HG03354 (cell line): Measurements from ENCODE around the gene TNIK.
"Not testable (repeated sequence)": the region's sequence is repeated elsewhere in the genome, so short reads cannot be mapped to it uniquely, and the experiment has no call there.

ENCODE experiments used
- ATAC-seq: cut with Tn5 transposase; IDR thresholded peaks from one replicate; pipeline ENCODE4 v1.9.1; 2021; ENCODE audit warnings: mild to moderate bottlenecking; ENCODE audit not compliant: unreplicated experiment, poor library complexity, severe bottlenecking

TNIK gene

GRCh38 chr3:171374661-171375285 is 85.4 kb downstream of the TNIK start:
- ATAC-seq = no peak

DNA sequence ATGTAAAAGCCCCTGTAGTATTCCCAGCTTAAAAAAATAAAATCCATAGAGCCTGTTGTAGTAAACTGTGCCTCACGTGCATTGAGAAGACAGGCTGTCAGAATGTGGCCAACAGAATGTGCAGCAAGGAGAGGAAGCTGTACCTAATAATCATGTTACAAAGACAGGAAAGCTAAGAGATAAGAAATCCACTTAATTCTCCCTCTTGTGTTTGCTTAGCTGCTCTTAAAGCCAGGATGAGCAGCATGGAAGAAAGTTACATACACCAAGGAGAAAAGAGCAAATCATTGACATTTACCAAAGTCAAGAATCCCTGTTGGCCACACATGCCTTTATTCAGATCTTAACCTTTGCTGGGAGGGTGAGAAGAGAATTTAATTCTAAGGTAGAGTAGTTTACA is 85.9 kb downstream of the TNIK start:
- no peak for ATAC-seq

DNA sequence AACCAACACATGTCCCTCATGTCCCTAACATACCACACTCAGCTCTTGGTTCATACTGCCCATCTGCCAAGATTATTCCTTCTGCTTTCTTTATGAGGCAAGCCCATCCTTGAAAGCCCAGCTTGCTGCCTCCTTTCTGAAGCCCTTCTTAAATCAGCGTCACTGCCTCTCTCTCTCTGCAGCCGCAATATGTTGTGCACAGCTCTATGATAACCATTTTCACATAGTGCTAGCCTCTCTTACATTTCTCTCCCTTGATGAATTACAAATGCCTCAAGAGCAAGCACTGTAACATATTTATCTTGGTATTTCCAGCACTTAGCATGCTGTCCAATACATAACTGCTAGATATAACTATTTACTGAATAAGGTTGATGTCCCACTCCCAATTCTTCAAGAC is 86.5 kb downstream of the TNIK start:
- no peak for ATAC-seq

GRCh38 chr3:171372694-171373093 is 87.5 kb downstream of the TNIK start:
- no peak for ATAC-seq

DNA sequence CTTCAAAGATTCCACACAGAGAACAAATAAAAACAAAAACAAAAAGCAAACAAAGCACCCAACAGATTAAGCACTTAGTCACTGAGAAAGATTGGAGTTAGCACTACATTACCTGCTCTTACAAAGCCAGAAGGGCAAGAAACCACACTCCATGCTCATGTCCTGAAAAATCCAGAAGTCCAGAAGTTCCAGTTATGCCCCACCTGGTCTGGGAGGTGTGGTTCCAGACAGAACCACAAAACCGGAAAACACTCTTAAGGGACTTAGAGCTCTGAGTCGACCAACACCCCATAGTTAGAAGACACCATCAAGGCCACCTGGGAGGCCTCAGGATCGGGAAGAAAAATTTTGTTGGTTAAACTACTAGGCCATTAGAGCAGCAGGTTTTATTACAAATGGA is 88.9 kb downstream of the TNIK start:
- ATAC-seq = no peak

- no peak for ATAC-seq
Measured at GRCh38 chr3:171369156-171369555, 91.0 kb downstream of the TNIK start.

DNA sequence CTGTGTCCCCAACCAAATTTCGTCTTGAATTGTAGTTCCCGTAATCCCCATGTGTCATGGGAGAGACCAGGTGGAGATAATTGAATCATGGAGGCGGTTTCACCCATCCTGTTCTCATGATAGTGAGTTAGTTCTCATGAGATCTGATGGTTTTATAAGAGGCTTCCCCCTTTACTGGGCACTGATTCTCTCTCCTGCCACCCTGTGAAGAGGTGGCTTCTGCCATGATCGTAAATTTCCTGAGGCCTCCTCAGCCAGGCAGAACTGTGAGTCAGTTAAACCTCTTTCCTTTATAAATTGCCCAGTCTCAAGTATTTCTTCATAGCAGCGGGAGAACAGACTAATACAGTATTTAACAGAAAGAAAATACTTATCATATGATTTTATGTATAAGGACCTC is 93.5 kb downstream of the TNIK start:
- ATAC-seq = not testable (repeated sequence)

DNA sequence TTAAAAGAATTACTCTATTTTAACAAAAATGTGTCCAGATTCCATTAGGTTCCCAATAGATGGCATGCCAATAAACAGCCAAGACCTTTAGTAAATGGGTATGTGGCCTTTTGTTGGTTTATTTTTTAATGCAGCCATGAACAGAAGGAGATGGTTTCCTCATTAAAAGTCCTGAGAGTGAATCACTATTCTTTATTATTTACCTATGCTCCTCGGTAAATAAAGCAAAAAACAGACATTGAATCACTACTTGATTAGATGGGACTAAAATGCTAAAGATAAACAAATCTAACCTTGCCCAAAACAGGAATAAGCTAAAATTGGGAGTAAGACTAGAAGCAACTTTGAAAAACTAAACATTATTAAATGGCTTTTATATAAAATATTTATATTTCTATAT is 94.2 kb downstream of the TNIK start:
- no peak for ATAC-seq

DNA sequence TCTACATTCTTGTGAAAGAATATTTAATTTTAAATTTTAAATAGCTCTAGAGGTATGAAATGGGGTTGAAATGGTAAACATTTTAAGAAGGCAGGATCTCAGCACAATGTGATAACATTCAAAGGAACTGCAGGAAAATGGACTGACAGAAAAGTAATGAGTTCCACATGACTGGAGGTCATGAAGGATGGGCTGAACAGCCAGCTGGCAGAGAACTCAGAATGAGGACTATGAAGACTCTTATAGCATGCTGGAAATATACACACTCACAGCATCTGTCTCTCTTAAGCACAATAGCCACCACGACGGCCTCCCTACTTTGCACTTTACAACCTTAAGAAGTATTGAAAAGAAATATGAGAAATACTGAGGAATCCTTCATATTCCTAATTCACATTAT is 94.7 kb downstream of the TNIK start:
- no peak for ATAC-seq

DNA sequence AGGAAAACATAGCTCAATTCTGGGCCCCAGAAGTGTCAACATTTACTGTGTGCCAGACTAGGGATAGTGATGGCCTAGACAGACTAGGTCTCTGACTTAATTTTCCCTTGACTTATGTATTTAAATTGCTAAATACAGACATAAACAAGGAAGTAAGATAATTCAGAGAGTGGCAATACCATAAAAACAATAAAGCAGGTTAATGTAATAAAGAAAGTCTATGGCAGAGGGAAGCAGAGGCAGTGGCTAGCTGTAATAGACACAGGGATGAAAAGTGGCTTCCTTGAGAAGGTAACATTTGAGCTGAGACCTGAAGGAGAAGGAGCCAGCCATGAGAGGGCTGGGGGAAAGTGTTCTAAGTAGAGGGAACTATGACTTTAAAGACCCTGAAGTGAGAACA is 95.7 kb downstream of the TNIK start:
- no peak for ATAC-seq

DNA sequence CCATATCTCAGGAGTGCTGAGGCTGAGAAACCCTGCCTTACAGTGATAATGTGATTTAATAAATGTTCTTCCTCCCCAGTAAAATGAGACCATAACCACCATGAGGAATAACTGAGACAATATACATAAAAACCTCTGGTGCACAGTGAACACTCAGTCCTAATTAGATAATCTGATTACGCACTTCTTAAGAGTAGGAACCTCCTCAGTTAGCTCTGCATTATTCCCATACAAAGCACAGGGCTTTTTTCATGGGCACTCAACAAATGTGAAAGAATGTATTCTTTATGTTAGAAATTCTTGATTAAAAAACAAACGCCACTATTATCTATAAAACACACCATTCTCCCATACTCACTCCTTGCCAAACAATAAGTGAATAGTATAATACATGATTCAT is 97.0 kb downstream of the TNIK start:
- ATAC-seq = no peak

DNA sequence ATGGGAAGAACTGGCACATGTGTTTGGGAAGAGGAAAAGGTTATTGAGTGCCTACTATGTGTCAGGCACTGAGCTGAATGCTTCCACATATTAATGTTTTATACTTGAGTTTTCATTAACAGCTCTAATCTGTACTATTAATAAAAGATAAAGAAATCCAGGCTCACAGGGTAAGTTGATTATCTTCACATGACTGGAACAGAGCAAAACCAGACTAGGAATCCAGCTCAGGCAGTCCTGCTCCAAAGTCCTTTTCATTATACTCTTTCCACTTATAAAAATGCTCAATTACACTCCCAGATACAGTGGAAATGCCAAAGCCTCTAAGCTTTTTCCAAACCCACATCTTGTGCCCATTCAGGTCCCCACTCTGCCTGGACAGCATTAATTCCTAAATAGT is 97.6 kb downstream of the TNIK start:
- no peak for ATAC-seq

GRCh38 chr3:171358881-171359198 is 101.4 kb downstream of the TNIK start:
- peak; percentile 62 for ATAC-seq

DNA sequence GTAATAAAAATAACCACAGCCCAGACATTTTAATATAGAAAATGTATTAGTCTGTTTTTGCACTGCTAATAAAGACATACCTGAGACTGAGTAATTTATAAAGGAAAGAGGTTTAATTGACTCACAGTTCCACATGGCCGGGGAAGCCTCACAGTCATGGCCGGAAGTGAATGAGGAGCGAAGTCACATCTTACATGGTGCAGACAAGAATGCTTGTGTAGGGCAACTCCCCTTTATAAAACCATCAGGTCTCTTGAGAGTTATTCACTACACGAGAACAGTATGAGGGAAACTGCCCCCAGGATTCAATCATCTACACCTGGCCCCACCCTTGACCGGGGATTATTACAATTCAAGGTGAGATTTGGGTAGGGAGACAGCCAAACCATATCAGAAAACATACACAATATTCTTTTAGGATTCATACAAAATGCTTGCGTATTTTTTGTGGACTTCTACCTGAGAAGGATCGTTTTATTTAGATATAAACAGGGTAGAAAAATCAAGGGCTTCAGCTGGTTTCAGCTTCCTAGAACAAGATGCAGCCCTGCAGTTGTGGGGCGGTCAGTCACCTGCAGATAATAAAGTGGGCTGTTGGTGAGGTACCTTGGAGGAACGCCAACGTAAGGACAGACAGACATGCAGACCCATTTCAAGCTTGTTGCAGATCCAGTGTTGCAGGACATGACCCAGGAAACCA is 101.9 kb downstream of the TNIK start:
- no peak for ATAC-seq

DNA sequence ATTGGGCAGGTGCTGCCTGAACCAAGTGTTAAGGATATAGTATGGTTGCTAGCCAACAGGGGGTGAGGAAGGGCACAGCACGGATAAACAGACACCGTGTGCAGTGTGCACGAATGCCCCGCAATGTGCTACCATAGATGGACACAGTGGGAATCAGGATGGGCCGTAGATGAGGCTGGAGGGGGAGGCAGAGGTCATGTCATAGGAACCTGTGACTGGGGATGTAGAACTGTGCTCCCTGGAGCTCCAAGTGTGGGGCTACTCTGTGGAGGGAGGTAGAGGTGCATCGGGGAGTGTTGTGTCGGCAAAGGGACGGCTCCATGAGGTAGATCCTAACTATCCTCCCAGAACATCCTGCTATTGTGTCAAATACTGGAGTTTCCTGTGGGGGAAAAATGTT is 102.5 kb downstream of the TNIK start:
- ATAC-seq = no peak

DNA sequence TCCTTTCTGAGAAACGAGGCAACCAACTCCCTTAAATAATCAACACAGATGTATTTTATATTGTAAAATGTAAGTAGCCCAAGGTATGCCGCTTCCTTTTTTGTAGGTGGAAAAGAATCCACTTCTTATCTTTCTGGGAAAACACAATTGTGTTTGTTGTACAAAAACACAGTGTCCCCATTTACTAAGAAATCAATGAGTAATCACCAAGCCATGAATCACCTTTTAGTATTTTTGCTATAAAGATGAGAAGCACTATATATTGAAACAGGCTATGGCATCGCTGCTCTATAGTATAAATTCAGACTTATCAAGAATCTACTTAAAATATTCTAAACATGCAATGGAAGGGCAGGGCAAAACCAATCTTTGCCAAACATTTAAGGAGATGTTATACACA is 104.0 kb downstream of the TNIK start:
- no peak for ATAC-seq

DNA sequence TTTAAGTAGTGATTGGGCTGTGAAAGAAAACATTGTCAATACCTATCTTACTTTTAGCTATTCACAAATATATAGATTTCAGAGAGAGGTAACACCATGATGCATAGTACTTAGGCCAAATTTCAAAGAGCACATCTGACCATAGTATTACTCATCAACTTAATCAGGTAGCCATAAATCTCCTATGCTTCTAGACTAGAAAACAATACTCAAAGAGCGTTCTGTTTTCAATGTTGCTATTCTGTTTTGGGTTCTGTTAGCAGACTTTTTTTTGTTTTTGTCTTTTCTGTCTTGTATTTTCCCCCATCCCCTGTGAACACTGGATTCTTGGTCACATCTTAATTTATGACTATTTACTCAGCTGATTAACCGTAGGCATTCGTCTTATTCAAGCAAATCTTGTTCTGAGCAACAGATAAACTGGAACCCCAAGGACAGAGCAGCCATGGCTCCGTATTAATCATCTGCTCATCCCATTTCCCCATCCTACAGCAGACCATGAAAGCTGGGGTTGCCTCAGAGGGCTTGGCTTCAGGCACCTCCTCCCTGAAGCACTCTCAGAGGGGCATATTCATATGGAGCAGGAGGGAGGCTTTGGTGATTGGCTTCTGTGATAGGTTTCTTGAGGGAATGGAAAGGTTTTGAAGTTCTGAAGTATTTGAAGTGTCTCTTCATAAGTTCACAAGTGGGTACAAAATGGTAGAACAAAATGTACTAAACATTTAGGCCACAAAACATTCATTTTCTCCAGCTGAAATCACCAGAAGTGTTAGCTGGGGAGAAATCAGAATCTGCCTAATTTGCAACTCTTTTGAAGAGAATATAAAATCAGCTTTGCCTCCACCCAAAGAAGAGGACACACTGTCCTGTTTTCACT is 105.3 kb downstream of the TNIK start:
- ATAC-seq = no peak

DNA sequence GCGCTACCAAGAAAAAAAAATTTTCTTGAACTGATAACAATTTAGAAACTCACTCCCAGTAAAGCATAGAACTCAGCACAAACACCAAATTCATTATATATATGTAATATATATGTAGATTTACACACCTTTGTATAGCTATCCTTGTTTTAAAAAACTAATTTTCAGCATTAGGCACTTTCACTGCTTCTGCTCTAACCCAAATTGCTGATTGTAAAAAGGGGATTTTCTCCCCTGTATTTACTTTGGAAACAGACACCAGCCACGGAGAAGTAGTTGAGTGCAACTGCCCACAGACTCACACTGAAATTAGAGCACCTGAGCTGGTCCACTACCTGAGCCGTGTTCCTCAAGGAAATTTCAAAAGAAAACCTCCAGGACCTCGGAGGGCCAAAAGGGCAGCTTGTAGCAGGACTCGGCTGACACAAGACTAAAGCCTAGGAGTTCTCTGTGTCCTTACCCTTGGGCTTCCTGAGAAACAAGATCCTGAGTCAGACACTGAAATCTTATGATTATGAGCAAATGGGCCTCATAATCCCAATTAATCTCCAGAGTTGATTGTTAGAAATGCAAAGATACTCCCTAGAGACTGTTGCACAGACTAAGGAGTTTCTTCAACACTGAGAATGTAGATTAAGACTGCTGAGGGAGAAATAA is 106.0 kb downstream of the TNIK start:
- no peak for ATAC-seq

DNA sequence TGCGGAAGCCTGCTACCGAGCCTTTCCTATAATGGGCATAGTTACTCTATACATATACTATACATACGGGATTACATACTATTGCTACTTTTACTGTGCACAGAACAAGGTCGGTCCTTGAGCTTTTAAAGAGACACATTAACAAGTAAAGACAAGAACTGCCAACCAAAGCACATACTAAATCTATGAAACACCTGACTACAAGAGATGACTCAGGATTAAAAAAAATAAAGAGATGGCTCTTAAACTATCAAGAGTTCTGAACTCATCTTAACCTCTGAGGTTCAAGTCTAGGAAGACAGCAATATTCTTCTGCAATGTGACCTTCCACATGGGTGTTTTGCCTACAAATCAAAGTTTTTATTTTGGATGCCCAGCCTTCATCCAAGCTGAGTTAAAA is 106.8 kb downstream of the TNIK start:
- ATAC-seq = no peak

DNA sequence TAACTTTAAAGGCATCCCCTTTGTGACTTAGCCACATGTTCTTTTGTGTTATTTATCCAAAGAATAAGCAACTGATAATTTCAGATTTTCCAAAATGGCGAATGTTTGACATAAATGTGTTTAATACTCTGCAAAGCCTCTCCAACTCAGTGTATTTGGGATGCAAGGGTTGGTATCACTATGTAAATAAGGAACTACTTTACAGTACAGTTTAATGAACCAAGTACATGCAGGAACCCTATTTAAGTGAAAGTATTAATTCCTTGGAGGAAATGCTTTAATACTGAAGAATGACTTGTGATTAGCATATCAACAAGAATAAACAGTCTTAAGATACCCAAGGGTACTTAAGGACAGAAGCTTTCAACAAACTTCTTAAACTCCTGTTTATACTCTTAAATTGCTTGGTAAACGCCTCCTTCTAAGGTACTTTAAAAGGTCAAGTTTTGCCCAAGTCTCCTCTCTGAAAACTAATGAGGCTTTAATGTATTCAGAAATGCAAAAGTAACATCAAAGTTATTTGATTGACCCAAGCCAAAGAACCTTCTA is 107.7 kb downstream of the TNIK start:
- no peak for ATAC-seq
